ENCODE data around the gene TYMP. TPM values are rescaled to one million over a fixed set of nuclear protein-coding genes. Genes with fewer than 3 reads are reported as not detected.
A peak's percentile ranks its signal among the peaks of the same experiment; 100 is the strongest.

Gene TYMP
- polyA plus RNA-seq, 1 of the 3 experiments (the other 2 are of a cell fraction) = 1.7 TPM

- Histone ChIP-seq H4K20me1 (ENCODE audit: insufficient read depth) (peaks cover 8% of the 10 kb centered on the region; the same call in 1 of the 2 replicates), H3K9ac (peak overlapping the region; percentile 80; the same call in 1 of the 2 replicates), H2AFZ (ENCODE audit: low read depth) (no peak overlapping the region), H3K9me3 (no peaks in the 10 kb centered on the region), H3K79me2 (ENCODE audit: insufficient read depth) (peaks cover 18% of the 10 kb centered on the region), H3K4me3 (ENCODE audit: low read depth in 2 of 2, low read length in 1 of 2) (peak overlapping the region; percentile 80 to 81), H3K27ac (ENCODE audit: low read depth in 2 of 2, low read length in 1 of 2) (peak overlapping the region in 1 of 2 experiments; percentile 25; a peak in 1 of 4 replicates), H3K9me2 (no peaks in the 10 kb centered on the region), H3K36me3 (replicated peaks in 1 of 2; ENCODE audit: control insufficient read depth in 1 of 2, insufficient read depth in 2 of 2, low read length in 1 of 2) (peaks cover 7 to 35% of the 10 kb centered on the region in 2 experiments), H3F3A (replicated peaks; ENCODE audit: insufficient read depth) (peaks cover 19% of the 10 kb centered on the region), H3K4me2 (peak overlapping the region; percentile 93), H3K27me3 (ENCODE audit: insufficient read depth) (no peaks in the 10 kb centered on the region), H3K4me1 (ENCODE audit: control insufficient read depth in 1 of 2, insufficient read depth in 2 of 2, low read depth in 1 of 2, low read length in 1 of 2) (peaks cover 7 to 24% of the 10 kb centered on the region in 2 experiments; a peak in 2 of 4 replicates)
- no peak for TF ChIP-seq USF1 (IDR thresholded peaks at IDR 0.05; ENCODE audit: borderline replicate concordance, low read depth)
- TF ChIP-seq SIN3A (IDR thresholded peaks at IDR 0.05; ENCODE audit: borderline replicate concordance, low read depth, low read length) = no peak
- ChIA-PET CTCF (interaction anchor here (0.7 to 3.4 kb wide), 7 partner anchors 8 to 58 kb away, joined by 3 to 53 read pairs (median 9); partner anchors contain the start of genes CHKB and SYCE3), POLR2A (interaction anchor here (0.9 to 2.9 kb wide), 8 partner anchors 8 to 58 kb away, joined by 3 to 12 read pairs (median 6); partner anchors contain the start of genes CHKB, KLHDC7B, LMF2 and NCAPH2)
- WGBS (ENCODE audit: low lambda C conversion rate) = 85% methylated on average over 15 of the region's 25 CpGs
- DNase-seq = peak; percentile 52
Measured at GRCh38 chr22:50523806-50524675, 5.8 kb downstream of the TYMP start.

DNA sequence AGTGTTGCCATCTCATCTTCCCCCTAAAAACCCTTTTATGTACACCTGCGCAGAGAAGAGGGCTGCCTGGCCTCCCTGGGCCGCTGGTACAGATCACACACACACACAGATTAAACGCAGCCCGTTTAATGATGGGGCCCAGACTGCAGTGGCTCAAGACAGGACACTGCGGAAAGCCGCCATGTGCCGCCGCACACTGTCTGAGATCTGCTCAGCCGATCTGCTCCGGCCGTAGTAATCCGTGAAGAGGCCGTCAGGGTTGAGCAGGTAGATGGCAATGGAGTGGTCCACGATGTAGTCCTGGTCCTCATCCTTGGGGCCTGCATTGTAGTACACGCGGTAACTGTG is 6.4 kb downstream of the TYMP start:
- no peak overlapping the region for H3K27ac ChIP-seq (ENCODE audit: low read depth in 2 of 2, low read length in 1 of 2)
- peaks cover 16% of the 10 kb centered on the region for H3F3A ChIP-seq (replicated peaks; ENCODE audit: insufficient read depth)
- H3K4me3 ChIP-seq (ENCODE audit: low read depth in 2 of 2, low read length in 1 of 2) = no peak overlapping the region
- no peak overlapping the region; the same call in 1 of the 2 replicates for H3K4me2 ChIP-seq
- CTCF ChIA-PET = interaction anchor here (0.7 to 3.4 kb wide), 3 partner anchors 25 to 48 kb away, joined by 3 to 53 read pairs (median 6); partner anchors contain the start of gene SYCE3
- no peaks in the 10 kb centered on the region for H3K9me2 ChIP-seq
- H3K9ac ChIP-seq = no peak overlapping the region
- H3K4me1 ChIP-seq (ENCODE audit: control insufficient read depth in 1 of 2, insufficient read depth in 2 of 2, low read depth in 1 of 2, low read length in 1 of 2) = peaks cover 7 to 24% of the 10 kb centered on the region in 2 experiments; a peak in 2 of 4 replicates
- no peak overlapping the region for H2AFZ ChIP-seq (ENCODE audit: low read depth)
- no peak for TF ChIP-seq EP300 (IDR thresholded peaks at IDR 0.05; ENCODE audit: borderline replicate concordance in 1 of 2, low read depth in 1 of 2, low read length in 1 of 2)
- no peak for TF ChIP-seq RCOR1 (IDR thresholded peaks at IDR 0.05; ENCODE audit: low read length)
- TF ChIP-seq FOXJ3 (CRISPR knock-in tag; IDR thresholded peaks at IDR 0.05) = no peak
- no peak for TF ChIP-seq CHD2 (IDR thresholded peaks at IDR 0.05; ENCODE audit: low read length, partially characterized antibody)
- TF ChIP-seq NRF1 (IDR thresholded peaks at IDR 0.05; ENCODE audit: low read depth, low read length) = no peak
- TF ChIP-seq, protein P1, sequence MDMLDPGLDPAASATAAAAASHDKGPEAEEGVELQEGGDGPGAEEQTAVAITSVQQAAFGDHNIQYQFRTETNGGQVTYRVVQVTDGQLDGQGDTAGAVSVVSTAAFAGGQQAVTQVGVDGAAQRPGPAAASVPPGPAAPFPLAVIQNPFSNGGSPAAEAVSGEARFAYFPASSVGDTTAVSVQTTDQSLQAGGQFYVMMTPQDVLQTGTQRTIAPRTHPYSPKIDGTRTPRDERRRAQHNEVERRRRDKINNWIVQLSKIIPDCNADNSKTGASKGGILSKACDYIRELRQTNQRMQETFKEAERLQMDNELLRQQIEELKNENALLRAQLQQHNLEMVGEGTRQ (IDR thresholded peaks at IDR 0.05; ENCODE audit: borderline replicate concordance, low read depth, low read length) = no peak
- TF ChIP-seq YY1 (IDR thresholded peaks at IDR 0.05; ENCODE audit: low read depth) = no peak
- TF ChIP-seq CTCF (IDR thresholded peaks at IDR 0.05) = no peak
- TF ChIP-seq, protein P2, sequence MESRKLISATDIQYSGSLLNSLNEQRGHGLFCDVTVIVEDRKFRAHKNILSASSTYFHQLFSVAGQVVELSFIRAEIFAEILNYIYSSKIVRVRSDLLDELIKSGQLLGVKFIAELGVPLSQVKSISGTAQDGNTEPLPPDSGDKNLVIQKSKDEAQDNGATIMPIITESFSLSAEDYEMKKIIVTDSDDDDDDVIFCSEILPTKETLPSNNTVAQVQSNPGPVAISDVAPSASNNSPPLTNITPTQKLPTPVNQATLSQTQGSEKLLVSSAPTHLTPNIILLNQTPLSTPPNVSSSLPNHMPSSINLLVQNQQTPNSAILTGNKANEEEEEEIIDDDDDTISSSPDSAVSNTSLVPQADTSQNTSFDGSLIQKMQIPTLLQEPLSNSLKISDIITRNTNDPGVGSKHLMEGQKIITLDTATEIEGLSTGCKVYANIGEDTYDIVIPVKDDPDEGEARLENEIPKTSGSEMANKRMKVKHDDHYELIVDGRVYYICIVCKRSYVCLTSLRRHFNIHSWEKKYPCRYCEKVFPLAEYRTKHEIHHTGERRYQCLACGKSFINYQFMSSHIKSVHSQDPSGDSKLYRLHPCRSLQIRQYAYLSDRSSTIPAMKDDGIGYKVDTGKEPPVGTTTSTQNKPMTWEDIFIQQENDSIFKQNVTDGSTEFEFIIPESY (IDR thresholded peaks at IDR 0.05; ENCODE audit: borderline replicate concordance, low read depth) = no peak
- H3K36me3 ChIP-seq (replicated peaks in 1 of 2; ENCODE audit: control insufficient read depth in 1 of 2, insufficient read depth in 2 of 2, low read length in 1 of 2) = peaks cover 7 to 39% of the 10 kb centered on the region in 2 experiments
- H3K79me2 ChIP-seq (ENCODE audit: insufficient read depth) = peaks cover 18% of the 10 kb centered on the region
- peaks cover 8% of the 10 kb centered on the region; the same call in 1 of the 2 replicates for H4K20me1 ChIP-seq (ENCODE audit: insufficient read depth)
- POLR2A ChIA-PET = no interaction called here
- no peaks in the 10 kb centered on the region for H3K27me3 ChIP-seq (ENCODE audit: insufficient read depth)
- 93% methylated on average over 16 of the region's 16 CpGs for WGBS (ENCODE audit: low lambda C conversion rate)
- no peaks in the 10 kb centered on the region for H3K9me3 ChIP-seq
- DNase-seq = no peak

Data from SK-N-SH (cell line).